ENCODE results near the gene IGHMBP2.

DNA sequence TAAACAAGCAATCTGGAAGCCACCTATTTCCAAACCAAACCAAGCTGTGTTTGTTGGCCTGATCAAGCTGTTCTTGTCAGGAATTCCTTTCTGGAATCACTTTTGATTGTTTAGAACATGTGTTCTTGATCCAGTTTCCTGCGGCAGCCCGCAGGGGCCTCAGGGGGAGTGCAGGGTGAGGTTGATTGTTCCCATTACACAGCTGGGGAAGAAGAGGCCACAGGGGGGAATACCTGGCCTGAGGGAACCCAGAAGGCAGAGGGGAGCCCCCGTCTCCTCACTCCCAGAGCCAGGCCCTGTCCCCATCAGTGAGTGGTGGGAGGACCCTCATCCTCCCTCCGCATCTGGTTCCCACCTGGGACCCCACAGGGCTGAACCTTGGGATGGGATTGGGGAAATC is 72.9 kb downstream of the IGHMBP2 start:
- TF ChIP-seq, protein P1, sequence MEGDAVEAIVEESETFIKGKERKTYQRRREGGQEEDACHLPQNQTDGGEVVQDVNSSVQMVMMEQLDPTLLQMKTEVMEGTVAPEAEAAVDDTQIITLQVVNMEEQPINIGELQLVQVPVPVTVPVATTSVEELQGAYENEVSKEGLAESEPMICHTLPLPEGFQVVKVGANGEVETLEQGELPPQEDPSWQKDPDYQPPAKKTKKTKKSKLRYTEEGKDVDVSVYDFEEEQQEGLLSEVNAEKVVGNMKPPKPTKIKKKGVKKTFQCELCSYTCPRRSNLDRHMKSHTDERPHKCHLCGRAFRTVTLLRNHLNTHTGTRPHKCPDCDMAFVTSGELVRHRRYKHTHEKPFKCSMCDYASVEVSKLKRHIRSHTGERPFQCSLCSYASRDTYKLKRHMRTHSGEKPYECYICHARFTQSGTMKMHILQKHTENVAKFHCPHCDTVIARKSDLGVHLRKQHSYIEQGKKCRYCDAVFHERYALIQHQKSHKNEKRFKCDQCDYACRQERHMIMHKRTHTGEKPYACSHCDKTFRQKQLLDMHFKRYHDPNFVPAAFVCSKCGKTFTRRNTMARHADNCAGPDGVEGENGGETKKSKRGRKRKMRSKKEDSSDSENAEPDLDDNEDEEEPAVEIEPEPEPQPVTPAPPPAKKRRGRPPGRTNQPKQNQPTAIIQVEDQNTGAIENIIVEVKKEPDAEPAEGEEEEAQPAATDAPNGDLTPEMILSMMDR (conservative IDR thresholded peaks at IDR 0.05; ENCODE audit: low read length): no peak
- no peak for TF ChIP-seq EZH2phosphoT487 (IDR thresholded peaks at IDR 0.05; ENCODE audit: borderline replicate concordance, low read depth, low read length)
